ENCODE results near the gene RAD51B.

Gene RAD51B

GRCh38 chr14:68775614-68776126 lies 956.1 kb downstream of the RAD51B start:
- DNase-seq (ENCODE audit: low read depth): no peak

- no peak for DNase-seq (ENCODE audit: low read depth)
Observed at GRCh38 chr14:68777644-68778043, 958.1 kb downstream of the RAD51B start.
